Gastrocnemius medialis (tissue), 4 donors: ENCODE measurements around the gene SMARCB1.

ENCODE experiments used
- POLR2A ChIP-seq, 2 donors: fragments of 450-650 bp; IDR thresholded peaks; one replicate each; pipeline ENCODE4 v1.6.1; 2017; ENCODE audit warnings: antibody characterized with exemption in 2 of 2, mild to moderate bottlenecking in 2 of 2, moderate library complexity in 2 of 2
- TF ChIP-seq, protein P1 (sequence below), 5 experiments: fragments of 450-650 bp in 3 of 5; fragments of 200-600 bp in 2 of 5; sonication (generic) in 2 of 5; IDR thresholded peaks in 4 of 5; conservative IDR thresholded peaks in 1 of 5; 1 replicate in 4 of 5; 2 replicates in 1 of 5; pipeline ENCODE4 v1.5.1; 2016 to 2019; ENCODE audit warnings: antibody characterized with exemption in 5 of 5, mild to moderate bottlenecking in 3 of 5, moderate library complexity in 3 of 5

GRCh38 chr22:23874871-23875270 is 88.1 kb downstream of the SMARCB1 start:
- TF ChIP-seq, protein P1, sequence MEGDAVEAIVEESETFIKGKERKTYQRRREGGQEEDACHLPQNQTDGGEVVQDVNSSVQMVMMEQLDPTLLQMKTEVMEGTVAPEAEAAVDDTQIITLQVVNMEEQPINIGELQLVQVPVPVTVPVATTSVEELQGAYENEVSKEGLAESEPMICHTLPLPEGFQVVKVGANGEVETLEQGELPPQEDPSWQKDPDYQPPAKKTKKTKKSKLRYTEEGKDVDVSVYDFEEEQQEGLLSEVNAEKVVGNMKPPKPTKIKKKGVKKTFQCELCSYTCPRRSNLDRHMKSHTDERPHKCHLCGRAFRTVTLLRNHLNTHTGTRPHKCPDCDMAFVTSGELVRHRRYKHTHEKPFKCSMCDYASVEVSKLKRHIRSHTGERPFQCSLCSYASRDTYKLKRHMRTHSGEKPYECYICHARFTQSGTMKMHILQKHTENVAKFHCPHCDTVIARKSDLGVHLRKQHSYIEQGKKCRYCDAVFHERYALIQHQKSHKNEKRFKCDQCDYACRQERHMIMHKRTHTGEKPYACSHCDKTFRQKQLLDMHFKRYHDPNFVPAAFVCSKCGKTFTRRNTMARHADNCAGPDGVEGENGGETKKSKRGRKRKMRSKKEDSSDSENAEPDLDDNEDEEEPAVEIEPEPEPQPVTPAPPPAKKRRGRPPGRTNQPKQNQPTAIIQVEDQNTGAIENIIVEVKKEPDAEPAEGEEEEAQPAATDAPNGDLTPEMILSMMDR (IDR thresholded peaks at IDR 0.05 in 4 of 5, conservative IDR thresholded peaks at IDR 0.05 in 1 of 5), result no peak
- TF ChIP-seq POLR2A (IDR thresholded peaks at IDR 0.05), result no peak
